HG02678 (cell line): ENCODE results near the gene JAKMIP2.
"Not testable (repeated sequence)": the region's sequence is repeated elsewhere in the genome, so short reads cannot be mapped to it uniquely, and the experiment has no call there.

Source experiments
- ATAC-seq: cut with Tn5 transposase; IDR thresholded peaks from one replicate; pipeline ENCODE4 v1.9.1; 2021; ENCODE audit warnings: mild to moderate bottlenecking, moderate library complexity; ENCODE audit not compliant: unreplicated experiment

JAKMIP2 gene

GRCh38 chr5:147750065-147750464 lies 32.5 kb downstream of the JAKMIP2 start:
- ATAC-seq: no peak

GRCh38 chr5:147748590-147748989 lies 33.9 kb downstream of the JAKMIP2 start:
- no peak for ATAC-seq

- no peak for ATAC-seq
Observed at GRCh38 chr5:147746986-147747385, 35.5 kb downstream of the JAKMIP2 start.

- ATAC-seq: no peak
Observed at GRCh38 chr5:147743678-147744374, 38.7 kb downstream of the JAKMIP2 start.

GRCh38 chr5:147743012-147743411 lies 39.5 kb downstream of the JAKMIP2 start:
- no peak for ATAC-seq

GRCh38 chr5:147742151-147742550 lies 40.4 kb downstream of the JAKMIP2 start:
- ATAC-seq: no peak

- no peak for ATAC-seq
Observed at GRCh38 chr5:147740864-147741263, 41.7 kb downstream of the JAKMIP2 start.

- no peak for ATAC-seq
Observed at GRCh38 chr5:147737921-147738320, 44.6 kb downstream of the JAKMIP2 start.

GRCh38 chr5:147735621-147736125 lies 46.9 kb downstream of the JAKMIP2 start:
- ATAC-seq: no peak

GRCh38 chr5:147734894-147735293 lies 47.6 kb downstream of the JAKMIP2 start:
- ATAC-seq: no peak

- no peak for ATAC-seq
Observed at GRCh38 chr5:147733075-147733474, 49.5 kb downstream of the JAKMIP2 start.

GRCh38 chr5:147732291-147732883 lies 50.1 kb downstream of the JAKMIP2 start:
- ATAC-seq: no peak

- no peak for ATAC-seq
Observed at GRCh38 chr5:147731431-147732290, 50.9 kb downstream of the JAKMIP2 start.

- no peak for ATAC-seq
Observed at GRCh38 chr5:147727200-147727599, 55.3 kb downstream of the JAKMIP2 start.

- ATAC-seq: not testable (repeated sequence)
Observed at GRCh38 chr5:147721191-147721960, 61.2 kb downstream of the JAKMIP2 start.

- no peak for ATAC-seq
Observed at GRCh38 chr5:147713550-147714295, 68.8 kb downstream of the JAKMIP2 start.

- no peak for ATAC-seq
Observed at GRCh38 chr5:147712598-147712997, 69.9 kb downstream of the JAKMIP2 start.

- ATAC-seq: no peak
Observed at GRCh38 chr5:147712019-147712418, 70.5 kb downstream of the JAKMIP2 start.

GRCh38 chr5:147711019-147711418 lies 71.5 kb downstream of the JAKMIP2 start:
- ATAC-seq: no peak

- ATAC-seq: no peak
Observed at GRCh38 chr5:147708708-147709107, 73.8 kb downstream of the JAKMIP2 start.
